SK-N-MC (cell line): Measurements from ENCODE around the gene NOS1.
"Not testable (repeated sequence)": the region's sequence is repeated elsewhere in the genome, so short reads cannot be mapped to it uniquely, and the experiment has no call there.

Experiments used
- EZH2 ChIP-seq: fragments of 200-600 bp; sonication (generic); IDR thresholded peaks from one replicate; pipeline ENCODE4 v1.6.1; 2017; ENCODE audit warnings: antibody characterized with exemption
- FOXP2 ChIP-seq: optimal IDR thresholded peaks from 2 replicates; pipeline ENCODE3; 2011; ENCODE audit warnings: mild to moderate bottlenecking, moderate library complexity; ENCODE audit not compliant: insufficient read depth; ENCODE audit errors: extremely low read length, control extremely low read depth
- POLR2AphosphoS5 ChIP-seq: IDR thresholded peaks from 2 replicates; pipeline ENCODE4 v1.6.1; 2012; ENCODE audit warnings: mild to moderate bottlenecking, low read depth, low read length, borderline replicate concordance

GRCh38 chr12:117370000-117370399 lies 8.6 kb upstream of the NOS1 start:
- not testable (repeated sequence) for TF ChIP-seq EZH2, POLR2AphosphoS5, FOXP2
